ENCODE measurements around the gene BLOC1S5. TPM values are rescaled to one million over a fixed set of nuclear protein-coding genes. Genes with fewer than 3 reads are reported as not detected.

The BLOC1S5 gene
- total and polyA plus RNA-seq, 2 of the 13 experiments (the other 11 are each of a cell fraction or from before 2014, with no cell fraction given), result 10.5 to 41.5 TPM

- TF ChIP-seq CCAR2 (optimal IDR thresholded peaks at IDR 0.05; ENCODE audit: low read depth, low read length) (no peak), ARID3A (IDR thresholded peaks at IDR 0.05; ENCODE audit: low read depth, low read length) (no peak), ZNF34 (CRISPR knock-in tag; IDR thresholded peaks at IDR 0.05; ENCODE audit: borderline replicate concordance) (no peak)
Observed at GRCh38 chr6:8110117-8110721, 46.0 kb upstream of the BLOC1S5 start (continued).

GRCh38 chr6:8108759-8109539 is 44.8 kb upstream of the BLOC1S5 start:
- no peak overlapping the region for H3K27ac ChIP-seq (ENCODE audit: extremely low read length, insufficient read depth, low read length)
- H3K4me2 ChIP-seq (ENCODE audit: low read depth, low read length), result peak overlapping the region; percentile 56
- intact Hi-C loops (cut with micrococcal nuclease; ENCODE audit: unreplicated experiment) (loop anchor here (10.0 kb wide), 1 partner anchor 326 kb away; the partner anchor contains the start of gene SLC35B3), in situ Hi-C loops (cut with HindIII; ENCODE audit: extremely low pct_ligation_motif_present, low pct_unique_long_range_greater_than_20kb) (no loop called here)
- no peaks in the 10 kb centered on the region for H3K79me2 ChIP-seq (ENCODE audit: insufficient read depth, low read length)
- FAIRE-seq (no peak), DNase-seq (ENCODE audit: low spot score) (no peak), ATAC-seq (peak; percentile 50)
- ChIA-PET POLR2A (interaction anchor here (1.3 kb wide), 1 partner anchor 45 kb away, joined by 4 read pairs; the partner anchor contains the start of gene BLOC1S5), CTCF (ENCODE audit: low intra/inter-chr PET ratio, low total read pairs) (no interaction called here)
- H3K36me3 ChIP-seq (replicated peaks in 1 of 2; ENCODE audit: control insufficient read depth in 1 of 2, insufficient read depth in 2 of 2, low read length in 2 of 2), result no peaks in the 10 kb centered on the region
- H3K4me1 ChIP-seq (ENCODE audit: insufficient read depth, low read length), result peaks cover 43% of the 10 kb centered on the region
- H3K4me3 ChIP-seq (replicated peaks in 1 of 3; ENCODE audit: insufficient read depth in 1 of 3, low read depth in 2 of 3, low read length in 3 of 3), result peak overlapping the region in 1 of 3 experiments; percentile 39; a peak in 2 of 6 replicates
- peak overlapping the region; percentile 33 for H3K9ac ChIP-seq (ENCODE audit: insufficient read depth, low read depth, low read length)
- no TSS peak for BruUV-seq (replicated peaks)
- H4K20me1 ChIP-seq (ENCODE audit: insufficient read depth, low read length), result no peaks in the 10 kb centered on the region
- 0 out of 5 replicates have a peak, but pooled peaks cover 0 to 3% of the 10 kb centered on the region in 2 experiments for H3K27me3 ChIP-seq (ENCODE audit: control insufficient read depth in 1 of 2, insufficient read depth in 2 of 2, low read length in 2 of 2)
- H2AFZ ChIP-seq (ENCODE audit: low read length), result peak overlapping the region; percentile 48
- 58% methylated on average over 11 of the region's 13 CpGs for WGBS (ENCODE audit: low lambda C conversion rate)
- H3K9me3 ChIP-seq (ENCODE audit: low read length), result no peaks in the 10 kb centered on the region
- 0 out of 2 replicates have a peak, but pooled peaks have one; percentile 30 for TF ChIP-seq ZMYM3 (CRISPR knock-in tag; IDR thresholded peaks at IDR 0.05)
- TF ChIP-seq DMAP1 (CRISPR knock-in tag; IDR thresholded peaks at IDR 0.05), result 0 out of 2 replicates have a peak, but pooled peaks have one; percentile 7
- TF ChIP-seq FUBP1 (CRISPR knock-in tag; IDR thresholded peaks at IDR 0.05; ENCODE audit: borderline replicate concordance), result no peak
- 0 out of 4 replicates have a peak, but pooled peaks of 1 of the 2 experiments have one; percentile 2 for TF ChIP-seq NR2F1 (CRISPR knock-in tag; IDR thresholded peaks at IDR 0.05)
- TF ChIP-seq NFATC3 (CRISPR knock-in tag; IDR thresholded peaks at IDR 0.05), result no peak
- no peak for TF ChIP-seq CREM (IDR thresholded peaks at IDR 0.05)
- TF ChIP-seq CREM (CRISPR knock-in tag; IDR thresholded peaks at IDR 0.05), result no peak
- no peak for TF ChIP-seq ZNF574 (CRISPR knock-in tag; IDR thresholded peaks at IDR 0.05)
- TF ChIP-seq ZNF570 (CRISPR knock-in tag; IDR thresholded peaks at IDR 0.05; ENCODE audit: borderline replicate concordance), result no peak
- 0 out of 2 replicates have a peak, but pooled peaks have one; percentile 10 for TF ChIP-seq ZFX (CRISPR knock-in tag; IDR thresholded peaks at IDR 0.05; ENCODE audit: low read depth)
- TF ChIP-seq CHD4 (IDR thresholded peaks at IDR 0.05; ENCODE audit: borderline replicate concordance, low read length), result peak; percentile 73; the same call in 1 of the 2 replicates
- TF ChIP-seq ZNF629 (CRISPR knock-in tag; conservative IDR thresholded peaks at IDR 0.05), result peak; percentile 91
